Stimulated activated CD4-positive, alpha-beta T cell treated with anti-CD3 and anti-CD28 coated beads, Interleukin-4, amount 100 ng/mL, for 4 hours (primary cell): Measurements from ENCODE around the gene WAPL.
"Not testable (repeated sequence)": the region's sequence is repeated elsewhere in the genome, so short reads cannot be mapped to it uniquely, and the experiment has no call there.

Source experiments
- DNase-seq, 2 experiments: peaks; one replicate each; pipeline ENCODE4 v3.0.0-alpha.2; 2020

Gene WAPL

GRCh38 chr10:86521678-86522509, at the start of gene WAPL:
TSS of gene WAPL (minus strand) at chr10:86521792. CDS start at chr10:86518069, 3,723 bp downstream.
- DNase-seq, result peak; percentile 91 to 94

GRCh38 chr10:86569335-86569734, 47.7 kb upstream of the WAPL start:
- no peak for DNase-seq

DNA sequence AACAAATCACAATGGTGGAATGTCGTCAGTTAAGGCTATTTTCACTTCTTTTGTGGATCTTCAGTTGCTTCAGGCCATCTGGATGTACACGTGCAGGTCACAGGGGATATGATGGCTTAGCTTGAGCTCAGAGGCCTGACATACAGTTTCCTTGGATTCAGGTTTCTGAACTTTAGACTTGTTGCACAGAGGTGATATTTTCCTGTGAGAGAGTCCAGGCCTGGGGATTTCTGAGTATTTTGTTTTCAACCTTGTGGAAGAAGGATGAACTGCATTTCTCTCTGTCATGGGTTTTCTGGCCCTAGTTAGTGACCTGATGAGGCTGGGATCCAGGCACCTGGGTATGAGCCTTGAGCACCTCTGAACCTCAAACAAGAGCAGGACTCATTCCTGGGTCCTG, 44.9 kb upstream of the WAPL start:
- not testable (repeated sequence) for DNase-seq

DNA sequence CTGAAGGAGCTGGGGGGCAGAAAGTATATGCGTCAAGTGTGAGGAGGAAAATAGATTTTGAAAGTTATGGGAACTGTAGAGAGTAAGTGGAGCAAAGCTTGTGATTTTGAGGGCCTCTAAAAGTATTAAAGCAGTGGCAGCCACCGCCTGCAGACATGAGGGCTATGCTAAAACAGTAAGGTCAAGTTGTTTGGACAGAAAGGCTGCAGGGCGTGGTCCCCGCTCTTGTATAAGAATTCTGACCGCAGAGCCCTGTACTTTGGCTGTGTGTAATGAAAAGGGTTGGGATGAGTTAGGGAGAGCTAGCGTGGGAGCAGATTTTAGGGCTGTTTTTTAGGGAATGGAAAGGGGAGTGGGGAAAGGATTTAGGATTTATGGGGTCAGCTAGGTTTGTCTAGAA, 41.7 kb upstream of the WAPL start:
- not testable (repeated sequence) for DNase-seq

- DNase-seq, result not testable (repeated sequence)
Measured at GRCh38 chr10:86558695-86559094, 37.1 kb upstream of the WAPL start.

DNA sequence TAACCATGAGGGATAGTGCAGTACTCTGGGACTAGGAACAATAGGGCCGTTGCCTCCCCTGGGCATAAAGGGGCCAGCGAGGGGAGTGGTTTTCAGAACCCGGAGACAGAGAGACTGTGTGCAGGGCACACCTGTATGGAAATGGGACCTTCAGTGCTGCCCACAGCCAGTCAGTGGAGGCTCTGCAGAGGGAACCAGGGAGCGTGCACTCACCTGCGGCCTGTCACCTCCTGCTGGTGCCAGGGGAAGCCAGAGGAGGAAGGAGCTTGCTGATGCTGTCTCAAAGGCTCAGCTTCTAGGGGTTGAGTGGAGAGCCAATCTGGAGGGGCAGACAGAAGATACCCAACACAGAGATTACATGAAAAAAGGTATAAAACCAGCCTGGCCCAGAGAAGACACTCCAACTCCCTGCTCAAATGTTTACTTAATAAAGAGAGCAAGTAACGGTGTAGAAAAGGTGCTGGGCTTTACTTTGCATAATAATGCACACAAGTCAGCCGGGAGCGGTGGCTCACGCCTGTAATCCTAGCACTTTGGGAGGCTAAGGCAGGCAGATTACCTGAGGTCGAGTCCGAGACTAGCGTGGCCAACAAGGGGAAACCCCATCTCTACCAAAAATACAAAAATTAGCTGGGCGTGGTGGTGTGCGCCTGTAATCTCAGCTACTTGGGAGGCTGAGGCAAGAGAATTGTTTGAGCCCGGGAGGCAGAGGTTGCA, 35.5 kb upstream of the WAPL start:
- no peak for DNase-seq

DNA sequence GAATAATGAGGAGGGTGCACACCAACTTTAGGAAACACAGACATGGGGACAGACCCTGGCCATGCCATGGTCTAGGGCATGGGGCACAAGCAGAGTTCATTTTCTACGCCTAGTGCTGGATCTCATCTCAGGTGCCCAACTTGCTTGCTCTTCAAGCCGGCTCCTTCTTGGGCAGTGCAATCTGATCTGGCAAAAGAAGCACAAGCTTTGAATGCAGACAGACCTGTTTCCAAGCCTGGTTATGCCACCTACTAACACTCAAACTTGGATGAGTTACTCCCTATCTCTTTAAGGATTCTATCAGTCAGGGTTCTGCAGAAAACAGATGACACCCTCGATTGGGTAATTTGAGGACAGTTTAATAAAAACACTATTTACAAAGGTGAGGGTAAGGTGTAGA, 34.9 kb upstream of the WAPL start:
- DNase-seq, result no peak

- DNase-seq, result no peak
Measured at GRCh38 chr10:86553639-86554038, 32.0 kb upstream of the WAPL start.

- DNase-seq, result no peak
Measured at GRCh38 chr10:86553213-86553612, 31.6 kb upstream of the WAPL start.

DNA sequence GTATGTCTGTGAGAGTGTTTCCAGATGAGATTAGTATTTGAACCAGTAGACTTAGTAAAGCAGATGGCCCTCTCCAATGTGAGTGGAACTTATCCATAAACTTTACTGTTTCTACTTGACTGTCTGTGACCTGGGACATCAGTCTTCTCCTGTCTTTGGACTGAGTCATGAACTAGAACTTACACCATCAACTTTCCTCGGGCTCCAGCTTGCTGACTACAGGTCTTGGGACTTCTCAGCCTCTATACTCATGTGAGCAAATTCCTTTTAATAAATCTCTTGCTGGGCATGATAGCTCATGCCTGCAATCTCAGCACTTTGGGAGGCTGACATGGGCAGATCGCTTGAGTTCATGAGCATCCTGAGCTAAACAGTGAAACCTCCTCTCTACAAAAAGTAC, 25.7 kb upstream of the WAPL start:
- no peak for DNase-seq

DNA sequence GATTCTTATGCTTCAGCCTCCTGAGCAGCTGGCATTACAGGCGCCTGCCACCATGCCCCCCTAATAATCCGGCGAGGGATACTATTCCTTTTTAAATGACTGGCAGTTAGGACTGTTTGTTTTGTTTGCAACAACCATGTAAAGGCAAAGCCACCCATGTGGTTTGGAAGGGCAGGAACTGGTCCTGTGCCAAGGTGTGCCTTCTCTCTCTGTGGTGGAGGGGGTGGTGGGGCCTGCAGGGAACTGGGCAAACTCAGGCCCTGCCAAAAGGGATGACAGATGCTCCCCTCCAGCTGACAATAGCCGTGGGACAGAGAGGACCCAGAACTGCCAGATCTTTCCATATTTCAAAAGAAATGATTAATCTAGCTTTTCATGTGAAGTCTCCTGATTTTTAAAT, 23.5 kb upstream of the WAPL start:
- DNase-seq, result no peak

- no peak for DNase-seq
Measured at GRCh38 chr10:86540016-86540415, 18.4 kb upstream of the WAPL start.

DNA sequence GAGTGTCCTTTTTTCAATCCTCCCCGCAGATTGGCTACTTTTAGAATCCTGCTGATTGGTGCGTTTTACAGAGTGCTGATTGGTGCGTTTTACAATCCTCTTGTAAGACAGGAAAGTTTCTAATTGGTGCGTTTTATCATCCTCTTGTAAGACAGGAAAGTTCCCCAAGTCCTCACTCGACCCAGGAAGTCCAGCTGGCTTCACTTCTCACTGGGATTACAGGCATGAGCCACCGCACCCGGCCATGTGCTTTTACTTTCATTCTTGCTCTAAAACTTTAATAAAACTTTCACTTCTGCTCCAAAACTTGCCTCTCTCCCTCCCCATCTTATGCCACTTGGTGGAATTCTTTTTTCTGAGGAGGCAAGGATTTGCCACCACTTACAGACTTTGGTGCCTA, 17.0 kb upstream of the WAPL start:
- DNase-seq, result no peak

- DNase-seq, result not testable (repeated sequence)
Measured at GRCh38 chr10:86538040-86538439, 16.4 kb upstream of the WAPL start.

DNA sequence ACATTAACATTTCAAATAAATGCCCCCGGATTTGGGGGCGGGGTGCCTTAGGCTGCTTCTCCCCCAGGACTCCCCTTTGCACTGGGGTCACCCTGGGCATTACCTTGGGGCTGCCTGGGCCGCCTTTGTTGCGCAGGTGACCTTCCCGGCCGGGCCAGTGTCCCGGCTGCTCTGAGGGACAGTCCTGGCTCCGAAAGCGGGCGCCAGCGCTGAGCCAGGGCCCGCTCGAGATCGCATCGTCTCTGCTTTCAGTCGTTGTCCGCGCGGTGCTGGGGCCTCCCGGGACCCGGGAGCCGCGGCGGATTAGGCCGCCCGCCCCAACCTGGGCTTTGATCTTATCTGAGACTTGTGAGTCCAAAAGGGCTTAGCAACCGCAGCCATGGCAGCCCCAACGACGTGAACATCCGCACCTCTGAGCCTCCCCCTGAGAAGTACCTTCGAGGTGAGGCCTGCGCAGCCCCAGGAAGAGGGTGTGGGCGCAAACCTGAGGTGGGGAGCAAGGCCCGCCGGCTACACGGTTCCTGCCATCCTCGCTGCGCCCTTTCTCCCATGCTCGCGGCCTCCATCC, 14.8 kb upstream of the WAPL start:
- peak; percentile 31 to 45 for DNase-seq

DNA sequence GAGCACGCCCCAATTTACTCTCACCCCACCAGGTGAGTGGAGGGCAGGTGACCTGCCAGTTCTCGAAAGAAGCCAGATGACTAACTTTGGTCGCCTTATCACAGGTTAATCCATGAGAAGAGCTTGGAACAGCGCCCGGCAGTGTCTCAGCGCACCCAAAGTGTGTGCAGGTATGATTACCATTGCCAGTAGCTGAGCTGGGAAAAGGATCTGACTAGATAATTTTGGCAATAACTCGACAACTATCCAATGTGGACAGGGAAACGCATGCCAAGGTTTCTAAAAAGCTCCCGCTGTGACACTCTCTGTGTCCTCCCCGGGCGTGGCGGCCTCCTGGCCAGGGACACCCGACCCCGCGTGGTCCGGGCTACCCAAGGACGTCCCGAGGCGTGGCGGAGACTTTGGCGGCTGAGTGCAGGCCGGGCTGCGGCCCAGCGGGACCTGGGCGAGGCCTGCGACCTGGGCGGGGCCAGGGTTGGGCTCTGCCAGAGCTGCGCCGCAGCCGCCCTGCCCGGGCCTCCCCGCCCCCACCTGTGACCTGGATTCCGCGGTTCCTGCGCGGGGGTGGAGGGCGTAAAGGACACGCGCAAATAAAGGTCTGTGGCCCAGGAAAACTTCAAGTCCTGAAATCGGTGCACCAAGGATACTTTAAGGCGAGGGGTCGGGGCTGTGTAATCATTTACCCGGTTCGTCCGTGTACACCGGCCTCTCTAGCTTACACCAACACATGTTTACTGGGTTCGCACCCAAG, 13.7 kb upstream of the WAPL start:
- peak in 1 of 2 experiments; percentile 37 for DNase-seq

DNA sequence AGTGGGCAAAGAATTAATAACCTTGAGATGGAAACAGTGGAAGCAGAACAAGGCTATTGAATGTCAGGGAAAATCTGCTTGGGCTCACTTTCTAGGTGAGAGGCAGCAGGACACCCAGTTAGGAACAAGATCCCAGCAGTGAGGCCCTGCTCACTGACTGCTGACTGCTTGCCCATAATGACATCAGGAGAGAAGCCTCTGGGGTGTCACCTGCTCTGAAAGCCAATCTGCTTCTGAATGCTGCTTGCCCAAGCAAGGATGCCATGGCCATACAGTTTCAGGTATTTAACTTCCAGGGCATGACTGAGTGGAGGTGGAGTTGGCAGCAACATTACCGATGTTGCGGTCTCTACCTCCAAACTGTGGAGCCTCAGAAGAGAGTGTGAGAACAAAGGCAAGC, 11.7 kb upstream of the WAPL start:
- no peak for DNase-seq

- not testable (repeated sequence) for DNase-seq
Measured at GRCh38 chr10:86528736-86529135, 7.1 kb upstream of the WAPL start.

DNA sequence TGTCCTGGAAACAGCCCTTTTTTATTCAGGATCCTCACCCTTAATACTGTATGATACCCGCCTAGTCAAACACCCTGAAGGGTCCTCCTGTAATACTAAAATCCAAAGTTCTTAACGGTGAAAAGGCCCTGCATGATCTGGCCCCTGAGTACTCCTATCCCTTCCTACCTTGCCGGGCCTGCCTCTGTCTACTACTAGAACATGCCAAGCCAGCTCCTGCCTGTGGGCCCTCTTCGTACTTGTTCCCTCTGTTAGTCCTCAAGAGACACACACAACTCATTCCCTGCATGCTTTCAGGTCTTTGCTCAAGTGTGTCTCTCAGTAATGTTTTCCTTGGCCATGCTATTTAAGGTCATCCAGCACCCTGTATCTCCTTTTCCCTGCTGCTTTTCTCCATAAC, 5.0 kb upstream of the WAPL start:
- no peak for DNase-seq

DNA sequence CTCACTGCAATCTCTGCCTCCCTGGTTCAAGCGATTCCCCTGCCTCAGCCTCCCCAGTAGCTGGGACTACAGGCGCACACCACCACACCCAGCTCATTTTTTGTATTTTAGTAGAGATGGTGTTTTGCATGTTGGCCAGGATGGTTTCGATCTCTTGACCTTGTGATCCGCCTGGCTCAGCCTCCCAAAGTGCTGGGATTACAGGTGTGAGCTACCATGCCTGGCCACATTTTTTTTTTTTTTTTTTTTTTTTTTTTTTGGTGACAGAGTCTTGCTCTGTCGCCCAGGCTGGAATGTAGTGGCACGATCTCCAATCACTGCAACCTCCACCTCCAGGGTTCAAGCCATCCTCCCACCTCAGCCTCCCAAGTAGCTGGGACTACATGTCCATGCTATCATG, 4.1 kb upstream of the WAPL start:
- not testable (repeated sequence) for DNase-seq

- no peak for DNase-seq
Measured at GRCh38 chr10:86524225-86524962, 2.8 kb upstream of the WAPL start.

GRCh38 chr10:86523348-86523747, 1.8 kb upstream of the WAPL start:
- DNase-seq, result no peak

DNA sequence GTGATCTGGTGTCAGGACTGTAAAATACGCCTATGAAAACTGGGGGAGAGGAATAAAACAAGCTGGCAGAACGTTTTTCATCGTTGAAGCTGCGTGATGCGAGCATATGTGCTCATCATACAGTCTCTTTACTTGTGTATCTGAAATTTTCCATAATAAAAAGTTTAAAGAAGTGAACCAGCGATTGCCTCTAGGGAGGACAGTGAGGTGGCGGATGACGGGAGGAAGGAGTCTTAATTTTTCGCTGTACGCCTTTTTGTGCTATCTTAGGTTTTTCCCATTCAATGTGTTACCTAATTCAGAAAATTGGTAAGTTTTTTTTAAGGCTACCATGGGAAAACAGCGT, 891 bp upstream of the WAPL start:
- DNase-seq, result no peak
